Colonic mucosa (tissue), 4 donors: ENCODE results near the gene MEIS3. TPM values are rescaled to one million over a fixed set of nuclear protein-coding genes. Genes with fewer than 3 reads are reported as not detected.
"Not testable (repeated sequence)": the region's sequence is repeated elsewhere in the genome, so short reads cannot be mapped to it uniquely, and the experiment has no call there.

Source experiments
- DNase-seq: peaks from one replicate; pipeline ENCODE4 v3.0.0-alpha.2; 2020
- H3K27ac ChIP-seq: fragments of 200-600 bp; one replicate; pipeline ENCODE4 v1.8.0; 2021
- H3K27me3 ChIP-seq: fragments of 200-600 bp; one replicate; pipeline ENCODE4 v1.8.0; 2021
- H3K36me3 ChIP-seq: fragments of 200-600 bp; one replicate; pipeline ENCODE4 v1.8.0; 2021
- H3K4me1 ChIP-seq: fragments of 200-600 bp; one replicate; pipeline ENCODE4 v1.8.0; 2021; ENCODE audit warnings: mild to moderate bottlenecking
- H3K4me3 ChIP-seq: fragments of 200-600 bp; one replicate; pipeline ENCODE4 v1.8.0; 2021
- H3K9ac ChIP-seq, 2 donors: one replicate each; pipeline ENCODE4 v1.7.0; 2013; ENCODE audit warnings: control low read depth in 2 of 2, low read depth in 2 of 2, low read length in 2 of 2
- H3K9me3 ChIP-seq: fragments of 200-600 bp; one replicate; pipeline ENCODE4 v1.8.0; 2021
- CTCF ChIP-seq: fragments of 200-600 bp; IDR thresholded peaks from one replicate; pipeline ENCODE4 v1.8.0; 2022; ENCODE audit warnings: antibody characterized with exemption, mild to moderate bottlenecking
- intact Hi-C: fragments of 100-400 bp; cut with DNase I; formaldehyde crosslinking; loops from one replicate; pipeline ENCODE4 v1.14.1; 2022
- total RNA-seq, 2 donors: library from RNA; stranded (reverse); fragmentation: NEBNext Ultra II Directional in 1 of 2; extraction: Animal tissue kit (Norgen Biotek cat#: 25700) in 1 of 2; gene quantifications; one replicate each; pipeline ENCODE4 v1.2.1, GENCODE V29; 2021
- donor health status: healthy.
- donor health status: DM: no; HTN: no; CAD: no.
- donor health status: DM: no; HTN: no; CAD: no.

Gene MEIS3
- total RNA-seq, 2 donors from 2014 or later: 2.3 to 2.6 TPM

GRCh38 chr19:47383890-47384289 is 35.4 kb downstream of the MEIS3 start:
- not testable (repeated sequence) for H3K27me3 ChIP-seq, H3K4me1 ChIP-seq, H3K4me3 ChIP-seq, H3K9ac ChIP-seq, H3K27ac ChIP-seq, H3K36me3 ChIP-seq, DNase-seq, H3K9me3 ChIP-seq
- intact Hi-C loops: loop anchor here (10.0 kb wide), 1 partner anchor 89 kb away; no protein-coding TSS in a partner anchor

GRCh38 chr19:47381653-47382279 is 37.6 kb downstream of the MEIS3 start:
- H3K4me1 ChIP-seq: no peaks in the 10 kb centered on the region
- peaks cover 5% of the 10 kb centered on the region for H3K36me3 ChIP-seq
- no peak for TF ChIP-seq CTCF
- no peak overlapping the region for H3K4me3 ChIP-seq
- H3K9me3 ChIP-seq: no peaks in the 10 kb centered on the region
- no peaks in the 10 kb centered on the region for H3K27me3 ChIP-seq
- H3K9ac ChIP-seq: no peak overlapping the region
- no peak overlapping the region for H3K27ac ChIP-seq
- intact Hi-C loops: loop anchor here (10.0 kb wide), 1 partner anchor 87 kb away; no protein-coding TSS in a partner anchor
- DNase-seq: no peak

GRCh38 chr19:47381121-47381520 is 38.2 kb downstream of the MEIS3 start:
- Histone ChIP-seq H3K27me3 (no peaks in the 10 kb centered on the region), H3K9ac (no peak overlapping the region), H3K4me3 (no peak overlapping the region), H3K9me3 (no peaks in the 10 kb centered on the region), H3K36me3 (peaks cover 5% of the 10 kb centered on the region), H3K4me1 (no peaks in the 10 kb centered on the region), H3K27ac (no peak overlapping the region)
- intact Hi-C loops: loop anchor here (10.0 kb wide), 1 partner anchor 86 kb away; no protein-coding TSS in a partner anchor
- no peak for DNase-seq
- no peak for TF ChIP-seq CTCF

- Histone ChIP-seq H3K27ac (no peak overlapping the region), H3K9me3 (no peaks in the 10 kb centered on the region), H3K36me3 (peaks cover 5% of the 10 kb centered on the region), H3K9ac (no peak overlapping the region), H3K27me3 (no peaks in the 10 kb centered on the region), H3K4me1 (no peaks in the 10 kb centered on the region), H3K4me3 (no peak overlapping the region)
- no peak for DNase-seq
- no peak for TF ChIP-seq CTCF
- intact Hi-C loops: loop anchor here (10.0 kb wide), 1 partner anchor 86 kb away; no protein-coding TSS in a partner anchor
Observed at GRCh38 chr19:47380559-47380958, 38.8 kb downstream of the MEIS3 start.

- no peak overlapping the region for H3K27ac ChIP-seq
- intact Hi-C loops: no loop called here
Observed at GRCh38 chr19:47379381-47379938, 39.9 kb downstream of the MEIS3 start.

More at GRCh38 chr19:47379381-47379938, 39.9 kb downstream of the MEIS3 start:
- no peaks in the 10 kb centered on the region for H3K27me3 ChIP-seq
- no peaks in the 10 kb centered on the region for H3K4me1 ChIP-seq
- TF ChIP-seq CTCF: no peak
- H3K4me3 ChIP-seq: no peak overlapping the region
- H3K9me3 ChIP-seq: no peaks in the 10 kb centered on the region
- DNase-seq: no peak
- H3K9ac ChIP-seq: no peak overlapping the region
- peaks cover 5% of the 10 kb centered on the region for H3K36me3 ChIP-seq
